Lung (tissue), 16 donors: ENCODE data around the gene XPO1. TPM values are rescaled to one million over a fixed set of nuclear protein-coding genes. Genes with fewer than 3 reads are reported as not detected.
"Not testable (repeated sequence)": the region's sequence is repeated elsewhere in the genome, so short reads cannot be mapped to it uniquely, and the experiment has no call there.

Experiments used
- ATAC-seq: fragments of 200-7000 bp; cut with Tn5 transposase; one replicate; pipeline ENCODE4 v1.9.1; 2020; ENCODE audit warnings: moderate number of reproducible peaks; ENCODE audit not compliant: insufficient read depth, low FRiP score
- DNase-seq, 3 donors: peaks; one replicate each; pipeline ENCODE4 v3.0.0-alpha.2; 2013 to 2017
- H3K27ac ChIP-seq, 2 donors: one replicate each; pipeline ENCODE4 v1.5.1; 2013; ENCODE audit warnings: mild to moderate bottlenecking in 2 of 2, moderate library complexity in 2 of 2, control low read depth in 1 of 2, inconsistent platforms in 1 of 2, low read depth in 1 of 2, low read length in 1 of 2
- H3K27me3 ChIP-seq, 3 donors: one replicate each; pipeline ENCODE4 v1.5.1; 2013; ENCODE audit warnings: low read length in 2 of 3; ENCODE audit not compliant: control insufficient read depth in 3 of 3, insufficient read depth in 3 of 3
- H3K36me3 ChIP-seq, 4 donors: one replicate each; pipeline ENCODE4 v1.5.1; 2013; ENCODE audit warnings: low read length in 4 of 4, mild to moderate bottlenecking in 1 of 4, moderate library complexity in 1 of 4; ENCODE audit not compliant: control insufficient read depth in 4 of 4, insufficient read depth in 4 of 4
- H3K4me1 ChIP-seq, 5 donors: one replicate each; pipeline ENCODE4 v1.5.1; 2013; ENCODE audit warnings: low read length in 5 of 5, mild to moderate bottlenecking in 2 of 5, moderate library complexity in 1 of 5; ENCODE audit not compliant: control insufficient read depth in 5 of 5, insufficient read depth in 5 of 5
- H3K4me3 ChIP-seq: one replicate; pipeline ENCODE4 v1.5.1; 2013; ENCODE audit warnings: mild to moderate bottlenecking, control low read depth, moderate library complexity
- H3K9ac ChIP-seq, 2 donors: one replicate each; pipeline ENCODE4 v1.5.1; 2013; ENCODE audit warnings: low read length in 2 of 2, control low read depth in 1 of 2; ENCODE audit not compliant: insufficient read depth in 1 of 2
- H3K9me3 ChIP-seq, 4 donors: one replicate each; pipeline ENCODE4 v1.5.1; 2013; ENCODE audit warnings: low read length in 3 of 4, mild to moderate bottlenecking in 1 of 4, moderate library complexity in 1 of 4; ENCODE audit not compliant: control insufficient read depth in 4 of 4, insufficient read depth in 3 of 4
- WGBS, 2 donors: extraction: QIAGEN DNeasy Blood & Tissue Kit; methylation state at CpG; one replicate each; pipeline ENCODE4 v1.1.7; 2013; 5-methylcytosine and 5-hydroxymethylcytosine counted together
- long read RNA-seq, 5 donors: transcript quantifications; one replicate each; lab custom pipeline, GENCODE V29; 2026
- polyA plus RNA-seq, 2 donors: library from polyadenylated mRNA; stranded (reverse); fragments of 200-250 nt; gene quantifications; one replicate each; pipeline ENCODE4 v1.2.1, GENCODE V29; 2013
- total RNA-seq, 2 donors: library from RNA; depleted of rRNA in 1 of 2; stranded (reverse); fragments of >200 nt in 1 of 2; gene quantifications; one replicate each; pipeline ENCODE4 v1.2.1, GENCODE V29; 2014 to 2021
- TF ChIP-seq, protein P1 (sequence below): IDR thresholded peaks from 2 replicates; pipeline ENCODE4 v1.5.1; 2012; ENCODE audit warnings: mild to moderate bottlenecking; ENCODE audit errors: control extremely low read depth, extremely low read depth
- donor health status: control.
- donor health status: control.
- donor health status: Bipolar disorder and iron deficiency.
- donor health status: healthy.
- donor health status: DM: yes; HTN: yes; CAD: no.

The XPO1 gene, protein sequence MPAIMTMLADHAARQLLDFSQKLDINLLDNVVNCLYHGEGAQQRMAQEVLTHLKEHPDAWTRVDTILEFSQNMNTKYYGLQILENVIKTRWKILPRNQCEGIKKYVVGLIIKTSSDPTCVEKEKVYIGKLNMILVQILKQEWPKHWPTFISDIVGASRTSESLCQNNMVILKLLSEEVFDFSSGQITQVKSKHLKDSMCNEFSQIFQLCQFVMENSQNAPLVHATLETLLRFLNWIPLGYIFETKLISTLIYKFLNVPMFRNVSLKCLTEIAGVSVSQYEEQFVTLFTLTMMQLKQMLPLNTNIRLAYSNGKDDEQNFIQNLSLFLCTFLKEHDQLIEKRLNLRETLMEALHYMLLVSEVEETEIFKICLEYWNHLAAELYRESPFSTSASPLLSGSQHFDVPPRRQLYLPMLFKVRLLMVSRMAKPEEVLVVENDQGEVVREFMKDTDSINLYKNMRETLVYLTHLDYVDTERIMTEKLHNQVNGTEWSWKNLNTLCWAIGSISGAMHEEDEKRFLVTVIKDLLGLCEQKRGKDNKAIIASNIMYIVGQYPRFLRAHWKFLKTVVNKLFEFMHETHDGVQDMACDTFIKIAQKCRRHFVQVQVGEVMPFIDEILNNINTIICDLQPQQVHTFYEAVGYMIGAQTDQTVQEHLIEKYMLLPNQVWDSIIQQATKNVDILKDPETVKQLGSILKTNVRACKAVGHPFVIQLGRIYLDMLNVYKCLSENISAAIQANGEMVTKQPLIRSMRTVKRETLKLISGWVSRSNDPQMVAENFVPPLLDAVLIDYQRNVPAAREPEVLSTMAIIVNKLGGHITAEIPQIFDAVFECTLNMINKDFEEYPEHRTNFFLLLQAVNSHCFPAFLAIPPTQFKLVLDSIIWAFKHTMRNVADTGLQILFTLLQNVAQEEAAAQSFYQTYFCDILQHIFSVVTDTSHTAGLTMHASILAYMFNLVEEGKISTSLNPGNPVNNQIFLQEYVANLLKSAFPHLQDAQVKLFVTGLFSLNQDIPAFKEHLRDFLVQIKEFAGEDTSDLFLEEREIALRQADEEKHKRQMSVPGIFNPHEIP (N-terminal part only)
- total RNA-seq (100 to 1,000 TPM; 112 to 568 TPM), polyA plus RNA-seq (10 to 100 TPM; 57.9 to 59.6 TPM)
- long read RNA-seq, donor 1, full-length matches to known transcripts, result 25 of 61 reads
- long read RNA-seq, donor 1, partial matches to known transcripts, result 36 of 61 reads
- long read RNA-seq, donor 1, other reads (novel, unspliced or antisense), result 0 of 61 reads
- long read RNA-seq, donor 2, partial matches to known transcripts, result 42 of 47 reads
- long read RNA-seq, donor 2, other reads (novel, unspliced or antisense), result 0 of 47 reads
- long read RNA-seq, donor 3, full-length matches to known transcripts, result 6 of 14 reads
- long read RNA-seq, donor 3, partial matches to known transcripts, result 8 of 14 reads
- long read RNA-seq, donor 3, other reads (novel, unspliced or antisense), result 0 of 14 reads
- long read RNA-seq, donor 4, transcript XPO1-220 (3 exons, 720 nt), result major isoform, 5 of 27 reads
- long read RNA-seq, donor 4, partial matches to known transcripts, result 19 of 27 reads
- long read RNA-seq, donor 4, other reads (novel, unspliced or antisense), result 0 of 27 reads
- long read RNA-seq, donor 5, full-length matches to known transcripts, result 15 of 57 reads
- long read RNA-seq, donor 5, partial matches to known transcripts, result 42 of 57 reads
- long read RNA-seq, donor 5, other reads (novel, unspliced or antisense), result 0 of 57 reads

DNA sequence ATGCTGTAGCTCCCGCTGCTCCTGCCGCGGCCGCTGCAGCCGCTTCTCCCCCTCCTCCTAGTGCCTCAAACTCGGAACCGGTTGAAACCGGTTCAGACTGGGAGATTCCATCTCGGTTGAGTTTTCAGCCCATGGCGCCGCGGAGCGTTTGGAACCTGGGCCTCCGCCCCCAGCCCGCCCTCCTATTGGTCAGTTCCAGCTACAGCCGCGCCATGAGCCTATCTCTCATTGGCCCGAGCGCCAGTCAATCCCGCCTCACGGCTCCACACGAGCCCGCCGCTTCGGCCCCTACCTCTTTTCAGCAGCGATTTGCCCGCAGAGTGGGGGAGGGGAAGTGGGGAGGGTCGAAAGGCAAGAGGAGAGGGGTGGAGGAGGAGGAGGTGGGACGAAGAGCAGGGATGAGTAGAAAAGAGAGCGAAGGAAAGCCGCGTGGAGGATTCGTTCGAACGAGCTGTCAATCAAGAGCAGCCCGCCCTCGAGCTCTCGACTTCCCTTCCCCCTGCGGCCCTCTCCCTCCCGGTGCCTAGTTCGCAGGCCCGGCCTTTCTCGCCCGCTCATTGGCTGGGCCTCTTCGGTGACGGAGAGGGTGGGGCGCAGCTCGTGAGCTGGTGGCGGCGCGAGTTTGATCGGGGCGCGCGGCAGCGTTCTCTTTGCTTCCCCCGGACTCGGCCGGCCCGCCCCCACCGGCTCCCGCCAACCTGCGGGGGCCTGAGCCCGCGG is at the start of gene XPO1:
XPO1 (minus strand) TSS at position 157 of the 720 bp plus-strand sequence. CDS start 4,459 bp downstream, outside the sequence.
- DNase-seq (peak; percentile 100), ATAC-seq (peak; percentile 96)
- Histone ChIP-seq H3K9me3 (no peaks in the 10 kb centered on the region), H3K27me3 (no peaks in the 10 kb centered on the region), H3K27ac (peak within 1 kb of the TSS; percentile 92 to 95), H3K36me3 (no peaks in the 10 kb centered on the region), H3K4me1 (peaks cover 3 to 23% (median 8%) of the 10 kb centered on the region in 5 donors), H3K4me3 (peak within 1 kb of the TSS; percentile 82), H3K9ac (peak within 1 kb of the TSS; percentile 92 to 93)
- TF ChIP-seq, protein P1, sequence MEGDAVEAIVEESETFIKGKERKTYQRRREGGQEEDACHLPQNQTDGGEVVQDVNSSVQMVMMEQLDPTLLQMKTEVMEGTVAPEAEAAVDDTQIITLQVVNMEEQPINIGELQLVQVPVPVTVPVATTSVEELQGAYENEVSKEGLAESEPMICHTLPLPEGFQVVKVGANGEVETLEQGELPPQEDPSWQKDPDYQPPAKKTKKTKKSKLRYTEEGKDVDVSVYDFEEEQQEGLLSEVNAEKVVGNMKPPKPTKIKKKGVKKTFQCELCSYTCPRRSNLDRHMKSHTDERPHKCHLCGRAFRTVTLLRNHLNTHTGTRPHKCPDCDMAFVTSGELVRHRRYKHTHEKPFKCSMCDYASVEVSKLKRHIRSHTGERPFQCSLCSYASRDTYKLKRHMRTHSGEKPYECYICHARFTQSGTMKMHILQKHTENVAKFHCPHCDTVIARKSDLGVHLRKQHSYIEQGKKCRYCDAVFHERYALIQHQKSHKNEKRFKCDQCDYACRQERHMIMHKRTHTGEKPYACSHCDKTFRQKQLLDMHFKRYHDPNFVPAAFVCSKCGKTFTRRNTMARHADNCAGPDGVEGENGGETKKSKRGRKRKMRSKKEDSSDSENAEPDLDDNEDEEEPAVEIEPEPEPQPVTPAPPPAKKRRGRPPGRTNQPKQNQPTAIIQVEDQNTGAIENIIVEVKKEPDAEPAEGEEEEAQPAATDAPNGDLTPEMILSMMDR, result no peak
- 0 to 1% methylated on average over 63 to 65 of the region's 65 CpGs for WGBS, 2 donors

DNA sequence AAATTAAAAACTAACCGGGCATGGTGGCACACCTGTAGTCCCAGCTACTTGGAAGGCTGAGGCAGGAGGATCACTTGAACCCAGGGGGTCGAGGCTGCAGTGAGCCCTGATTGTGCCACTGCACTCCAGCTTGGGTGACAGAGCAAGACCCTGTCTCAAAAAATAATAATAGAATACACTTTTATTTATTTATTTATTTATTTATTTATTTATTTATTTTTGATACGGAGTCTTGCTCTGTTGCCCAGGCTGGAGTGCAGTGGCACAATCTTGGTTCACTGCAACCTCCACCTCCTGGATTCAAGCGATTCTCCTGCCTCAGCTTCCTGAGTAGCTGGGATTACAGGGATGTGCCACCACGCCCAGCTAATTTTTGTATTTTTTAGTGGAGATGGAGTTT is 48.8 kb upstream of the XPO1 start:
- DNase-seq, H3K9ac ChIP-seq, H3K4me1 ChIP-seq, ATAC-seq, H3K36me3 ChIP-seq, H3K27me3 ChIP-seq, H3K9me3 ChIP-seq, H3K27ac ChIP-seq, H3K4me3 ChIP-seq: not testable (repeated sequence)
- WGBS, 2 donors, result 92 to 94% methylated on average over 5 of the region's 5 CpGs

DNA sequence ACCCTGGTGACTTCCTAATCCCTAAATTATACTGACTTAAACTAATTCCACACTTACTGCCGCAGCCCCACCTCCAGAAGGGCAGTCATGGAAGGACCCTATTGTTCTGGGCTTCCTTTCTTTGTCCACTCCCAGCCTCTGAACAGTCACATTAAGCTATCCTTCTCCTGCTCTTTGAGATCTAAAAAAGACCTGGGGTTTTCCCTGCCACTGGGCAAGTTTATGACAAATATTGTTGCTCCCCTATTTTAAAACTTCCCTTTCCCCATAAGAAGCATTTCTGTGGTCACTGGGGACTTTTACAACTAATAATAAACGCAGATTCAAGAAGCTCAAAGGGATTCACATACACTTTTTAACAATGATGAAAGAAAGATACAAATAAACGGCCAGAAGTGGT is 47.2 kb upstream of the XPO1 start:
- DNase-seq (peak in 1 of 3 donors; percentile 21), ATAC-seq (no peak)
- Histone ChIP-seq H3K36me3 (no peaks in the 10 kb centered on the region), H3K27me3 (no peaks in the 10 kb centered on the region), H3K9ac (no peak overlapping the region), H3K9me3 (no peaks in the 10 kb centered on the region), H3K4me3 (no peak overlapping the region), H3K4me1 (peaks cover 0 to 2% (median 0%) of the 10 kb centered on the region in 5 donors), H3K27ac (no peak overlapping the region)
- 49 to 60% methylated on average over 3 of the region's 3 CpGs for WGBS, 2 donors
- TF ChIP-seq, protein P1, result no peak

DNA sequence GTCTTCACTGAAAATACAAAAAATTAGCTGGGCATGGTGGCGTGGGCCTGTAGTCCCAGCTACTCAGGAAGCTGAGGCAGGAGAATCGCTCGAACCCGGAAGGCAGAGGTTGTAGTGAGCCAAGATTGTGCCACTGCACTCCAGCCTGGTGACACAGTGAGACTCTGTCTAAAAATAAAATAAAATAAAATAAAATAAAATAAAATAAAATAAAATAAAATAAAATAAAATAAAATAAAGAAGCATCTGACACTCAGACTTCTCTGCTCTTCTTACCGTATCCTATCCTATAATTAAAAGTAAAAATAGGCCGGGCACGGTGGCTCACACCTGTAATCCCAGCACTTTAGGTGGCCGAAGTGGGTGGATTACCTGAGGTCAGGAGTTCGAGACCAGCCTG is 46.2 kb upstream of the XPO1 start:
- not testable (repeated sequence) for H3K27ac ChIP-seq, H3K9me3 ChIP-seq, DNase-seq, H3K9ac ChIP-seq, H3K36me3 ChIP-seq, H3K4me1 ChIP-seq, H3K4me3 ChIP-seq, H3K27me3 ChIP-seq, ATAC-seq
- 98 to 99% methylated on average over 9 of the region's 9 CpGs for WGBS, 2 donors
